Measurements from ENCODE around the gene CLSTN2.

- no peak for TF ChIP-seq CTCF (IDR thresholded peaks at IDR 0.05; ENCODE audit: poor library complexity)
- TF ChIP-seq EZH2 (IDR thresholded peaks at IDR 0.05; ENCODE audit: borderline replicate concordance) = no peak
- no peak for TF ChIP-seq EZH2phosphoT487 (IDR thresholded peaks at IDR 0.05; ENCODE audit: low read depth, severe bottlenecking, unreplicated experiment)
Observed at GRCh38 chr3:140078940-140079339, 144.0 kb downstream of the CLSTN2 start.

Measured in hepatocyte (in vitro differentiated cells).